HTR-8/SVneo (cell line): Measurements from ENCODE around the gene PYGM.

ENCODE experiments used
- DNase-seq: peaks from one replicate; pipeline ENCODE4 v3.0.0; 2011; ENCODE audit warnings: low spot score, mixed read lengths; ENCODE audit not compliant: insufficient read length
- FAIRE-seq: peaks from 2 replicates; lab custom pipeline; 2011; peaks lifted over from hg19 to GRCh38; lab: Jason Lieb, UNC

Gene PYGM

GRCh38 chr11:64792482-64792881, 32.7 kb upstream of the PYGM start:
- FAIRE-seq (no peak), DNase-seq (no peak)

- FAIRE-seq = no peak
- DNase-seq = no peak
Measured at GRCh38 chr11:64791781-64792291, 32.1 kb upstream of the PYGM start.

GRCh38 chr11:64790205-64791095, 30.7 kb upstream of the PYGM start:
- DNase-seq (no peak), FAIRE-seq (no peak)

GRCh38 chr11:64789331-64790204, 29.8 kb upstream of the PYGM start:
- FAIRE-seq (no peak), DNase-seq (no peak)

- FAIRE-seq (no peak), DNase-seq (no peak)
Measured at GRCh38 chr11:64788321-64789215, 28.8 kb upstream of the PYGM start.

GRCh38 chr11:64787526-64788320, 27.9 kb upstream of the PYGM start:
- DNase-seq = peak; percentile 45
- no peak for FAIRE-seq

GRCh38 chr11:64786308-64786707, 26.5 kb upstream of the PYGM start:
- no peak for DNase-seq
- no peak for FAIRE-seq

GRCh38 chr11:64784813-64785581, 25.2 kb upstream of the PYGM start:
- no peak for FAIRE-seq

GRCh38 chr11:64778473-64779298, 18.9 kb upstream of the PYGM start, which contains the start of gene SF1:
Gene SF1 (minus strand): TSS chr11:64778542. CDS start chr11:64778392, 150 bp downstream.
- peak; percentile 92 for FAIRE-seq

More at GRCh38 chr11:64784813-64785581, 25.2 kb upstream of the PYGM start:
- no peak for DNase-seq

GRCh38 chr11:64778223-64778472, 18.4 kb upstream of the PYGM start:
- FAIRE-seq (no peak), DNase-seq (no peak)

More at GRCh38 chr11:64778473-64779298, 18.9 kb upstream of the PYGM start, which contains the start of gene SF1:
- peak; percentile 98 for DNase-seq

- FAIRE-seq (no peak), DNase-seq (peak; percentile 91)
Measured at GRCh38 chr11:64777449-64778222, 17.9 kb upstream of the PYGM start.

GRCh38 chr11:64776875-64777274, 17.1 kb upstream of the PYGM start:
- FAIRE-seq (no peak), DNase-seq (no peak)

- no peak for DNase-seq
- no peak for FAIRE-seq
Measured at GRCh38 chr11:64776425-64776824, 16.7 kb upstream of the PYGM start.

- DNase-seq (no peak), FAIRE-seq (no peak)
Measured at GRCh38 chr11:64774144-64774543, 14.4 kb upstream of the PYGM start.

- DNase-seq (no peak), FAIRE-seq (no peak)
Measured at GRCh38 chr11:64772303-64773018, 12.7 kb upstream of the PYGM start.

- DNase-seq = no peak
- no peak for FAIRE-seq
Measured at GRCh38 chr11:64771861-64772260, 12.1 kb upstream of the PYGM start.
